ENCODE measurements around the gene MRPL21.
"Not testable (repeated sequence)": the region's sequence is repeated elsewhere in the genome, so short reads cannot be mapped to it uniquely, and the experiment has no call there.

MRPL21 gene

GRCh38 chr11:68908273-68908672 lies 4.6 kb upstream of the MRPL21 start:
- DNase-seq: no peak

DNA sequence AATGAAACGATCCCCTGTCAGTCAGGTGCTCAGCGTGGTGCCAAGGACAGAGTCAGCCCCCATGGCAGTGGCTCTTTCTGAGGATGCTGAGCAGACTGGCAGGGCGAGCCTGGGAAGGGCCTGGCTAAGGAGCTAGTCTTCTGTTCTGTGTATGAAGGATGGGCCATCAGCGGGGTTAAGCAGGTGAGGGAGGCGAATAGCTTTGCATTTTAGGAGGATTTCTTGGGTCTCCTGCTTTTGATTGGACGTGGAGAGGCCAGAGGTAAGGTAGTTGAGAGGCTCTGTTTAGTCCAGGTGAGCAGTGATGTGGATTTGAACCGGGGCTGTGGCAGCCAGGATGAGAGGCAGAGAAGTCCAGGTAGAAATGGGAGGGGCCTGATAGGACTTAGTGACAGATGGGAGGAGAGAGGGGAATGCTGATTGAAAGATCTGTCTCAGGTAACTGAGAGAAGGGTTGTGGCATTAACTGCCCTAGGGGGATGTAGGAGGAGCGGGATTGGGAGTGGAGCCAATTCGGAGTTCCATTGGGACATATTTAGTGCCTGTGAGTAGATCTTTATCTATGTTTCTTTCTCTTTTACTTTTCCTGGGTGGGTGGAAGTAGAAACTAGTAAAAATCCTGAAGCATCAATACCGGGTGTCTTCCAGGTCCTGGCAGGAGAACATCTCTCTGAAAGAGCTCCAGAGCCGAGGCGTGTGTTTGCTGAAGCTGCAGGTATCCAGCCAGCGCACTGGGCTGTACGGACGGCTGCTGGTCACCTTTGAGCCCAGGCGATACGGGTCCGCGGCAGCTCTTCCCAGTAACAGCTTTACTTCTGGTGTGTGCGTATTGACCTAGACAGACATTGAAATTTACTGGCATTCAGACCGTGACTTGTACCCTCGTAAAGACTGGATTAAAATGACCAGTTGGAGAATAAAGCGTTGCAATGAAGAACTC lies 2.1 kb upstream of the MRPL21 start:
- DNase-seq: no peak

GRCh38 chr11:68904248-68904847 lies 716 bp upstream of the MRPL21 start:
- DNase-seq: peak; percentile 32

- no peak for DNase-seq
Observed at GRCh38 chr11:68900835-68901381, 2.7 kb downstream of the MRPL21 start.

DNA sequence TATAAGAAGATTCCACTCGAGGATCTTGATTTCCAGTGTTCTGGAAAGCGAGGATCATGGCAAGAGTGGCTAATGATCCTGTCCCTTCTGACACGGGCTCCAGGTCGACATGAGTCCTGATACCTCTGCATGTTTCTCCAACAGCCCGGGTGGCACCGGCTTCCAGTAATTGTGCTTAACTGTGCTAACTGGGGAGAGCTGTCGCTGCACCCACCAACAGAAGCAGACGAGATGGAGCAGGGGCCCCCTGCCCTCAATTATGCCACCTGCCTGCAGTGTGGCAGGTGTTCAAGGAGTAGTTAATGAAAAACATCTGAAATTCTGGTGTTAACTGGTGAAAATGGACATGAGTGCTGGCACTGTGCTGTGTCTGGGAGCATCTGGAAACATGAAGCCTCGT lies 6.2 kb downstream of the MRPL21 start:
- DNase-seq: no peak

DNA sequence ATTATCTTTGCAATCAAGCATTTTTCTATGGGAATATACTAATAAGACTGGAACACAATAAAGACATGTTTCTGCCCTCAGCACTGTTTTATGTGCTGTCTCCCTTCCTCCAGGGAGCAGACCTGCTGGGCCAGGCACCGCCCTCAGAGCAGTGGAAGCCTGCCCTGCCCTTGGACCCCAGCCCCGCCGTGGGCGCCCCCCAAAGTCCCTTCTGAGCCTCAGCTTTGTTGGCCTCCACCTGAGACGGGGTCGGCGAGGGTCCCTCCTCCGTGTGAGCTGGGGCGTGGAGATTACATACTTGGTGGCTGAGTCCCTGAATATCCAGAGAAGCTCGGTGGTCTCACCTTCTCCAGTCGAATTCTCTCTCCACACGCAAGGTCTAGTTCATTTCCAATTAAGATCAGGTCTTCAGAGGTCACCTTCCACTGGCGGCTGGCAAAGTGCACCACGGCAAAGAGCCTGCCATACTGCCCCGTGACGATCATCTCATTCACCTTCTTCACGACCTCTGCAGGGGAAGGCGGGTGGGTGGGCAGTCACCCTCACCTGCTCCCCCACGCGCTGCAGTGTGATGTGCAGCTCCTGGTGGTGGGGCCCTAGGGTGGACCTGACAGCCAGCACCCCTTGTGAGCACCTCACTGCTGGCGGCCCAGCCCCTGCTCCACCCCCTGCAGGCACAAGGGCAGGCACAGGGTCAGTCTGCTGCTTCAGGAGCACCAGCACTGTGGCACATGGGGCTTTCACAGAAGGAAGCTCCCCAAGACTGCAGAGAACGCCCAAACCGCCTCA lies 7.3 kb downstream of the MRPL21 start:
- no peak for DNase-seq

DNA sequence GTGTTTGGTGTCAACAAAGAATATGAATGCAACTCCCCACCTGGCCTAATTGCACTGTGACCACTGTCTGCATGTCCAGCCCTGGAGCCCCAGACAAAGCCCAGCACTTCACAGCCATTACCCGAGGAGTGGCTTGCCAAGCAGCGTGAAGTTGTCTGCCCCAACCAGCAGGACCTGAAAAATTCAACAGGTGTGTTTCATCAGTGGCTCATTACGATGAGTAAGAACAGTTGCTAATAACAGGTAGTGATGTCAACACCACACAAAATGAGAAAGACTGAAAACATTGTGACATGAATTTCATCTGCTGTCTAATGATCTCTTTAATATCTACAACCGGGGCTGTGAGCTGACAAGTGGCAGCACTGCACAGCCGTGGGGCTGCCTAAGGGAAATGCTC lies 10.3 kb downstream of the MRPL21 start:
- no peak for DNase-seq

GRCh38 chr11:68892576-68892975 lies 11.1 kb downstream of the MRPL21 start:
- no peak for DNase-seq

DNA sequence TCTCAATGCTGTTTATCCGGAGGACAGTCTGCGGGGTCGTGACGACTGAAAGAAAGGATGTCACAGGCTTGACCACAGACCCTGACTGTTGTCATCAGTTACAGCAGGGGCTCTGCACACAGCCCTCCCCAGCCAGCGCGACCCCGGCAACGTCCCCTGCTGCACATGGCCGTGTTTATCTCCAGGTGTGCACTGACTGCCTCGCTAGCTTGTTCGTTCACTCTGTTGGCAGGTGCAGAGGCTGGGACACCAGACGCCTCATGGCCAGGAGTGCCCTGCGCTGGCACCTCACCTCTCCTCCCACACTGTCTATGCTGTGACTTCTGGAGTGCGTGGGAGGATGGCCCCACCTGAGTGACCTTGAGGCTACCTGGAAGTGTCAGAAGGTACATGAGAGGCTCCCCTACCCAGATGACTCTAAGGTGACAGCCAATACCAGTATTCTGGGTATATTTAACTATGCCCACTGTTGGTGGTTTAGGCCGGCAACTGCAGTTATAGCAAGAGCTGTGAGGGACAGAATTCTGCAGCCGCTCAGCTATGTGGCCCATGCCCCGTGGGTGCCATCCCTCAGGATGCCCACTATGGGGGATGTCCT lies 12.2 kb downstream of the MRPL21 start:
- no peak for DNase-seq

- DNase-seq: no peak
Observed at GRCh38 chr11:68890490-68891231, 13.0 kb downstream of the MRPL21 start.

DNA sequence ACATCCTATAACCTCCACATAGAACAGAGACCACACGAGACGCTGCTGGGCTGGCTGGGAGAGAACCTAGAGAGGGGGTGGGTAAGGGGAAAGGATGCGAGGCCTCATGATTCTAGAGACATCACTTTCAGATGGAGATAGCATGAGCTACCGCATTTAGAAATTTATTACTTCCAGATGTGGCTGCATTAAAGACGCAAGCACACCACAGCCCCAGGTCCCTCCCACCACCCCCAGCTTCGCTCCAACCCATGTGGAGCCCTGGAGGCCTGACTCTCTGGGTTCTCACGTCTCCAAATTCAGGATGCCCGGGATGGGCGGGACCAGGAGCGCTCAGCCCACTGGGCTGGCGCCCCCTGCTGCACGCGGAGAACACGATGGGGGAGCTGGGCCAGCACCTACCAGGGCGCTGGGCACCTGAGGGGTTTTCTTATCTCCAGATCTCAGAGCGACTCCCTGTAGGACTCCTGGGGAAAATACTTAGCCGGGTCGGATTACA lies 13.6 kb downstream of the MRPL21 start:
- DNase-seq: no peak

DNA sequence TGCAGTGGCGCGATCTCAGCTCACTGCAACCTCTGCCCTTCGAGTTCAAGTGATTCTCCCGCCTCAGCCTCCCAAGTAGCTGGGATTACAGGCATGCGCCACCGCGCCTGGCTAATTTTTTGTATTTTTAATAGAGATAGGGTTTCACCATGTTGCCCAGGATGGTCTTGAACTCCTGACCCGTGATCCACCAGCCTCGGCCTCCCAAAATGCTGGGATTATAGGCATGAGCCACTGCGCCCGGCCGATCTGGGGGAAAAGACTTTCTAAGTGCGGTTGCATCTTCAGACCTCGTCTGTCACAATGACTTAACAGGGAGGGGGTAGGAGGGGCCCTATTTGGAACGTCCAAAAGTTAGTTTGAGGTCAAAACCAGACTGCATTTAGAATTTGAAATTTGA lies 18.8 kb downstream of the MRPL21 start:
- not testable (repeated sequence) for DNase-seq

GRCh38 chr11:68882391-68882790 lies 21.2 kb downstream of the MRPL21 start:
- DNase-seq: no peak

DNA sequence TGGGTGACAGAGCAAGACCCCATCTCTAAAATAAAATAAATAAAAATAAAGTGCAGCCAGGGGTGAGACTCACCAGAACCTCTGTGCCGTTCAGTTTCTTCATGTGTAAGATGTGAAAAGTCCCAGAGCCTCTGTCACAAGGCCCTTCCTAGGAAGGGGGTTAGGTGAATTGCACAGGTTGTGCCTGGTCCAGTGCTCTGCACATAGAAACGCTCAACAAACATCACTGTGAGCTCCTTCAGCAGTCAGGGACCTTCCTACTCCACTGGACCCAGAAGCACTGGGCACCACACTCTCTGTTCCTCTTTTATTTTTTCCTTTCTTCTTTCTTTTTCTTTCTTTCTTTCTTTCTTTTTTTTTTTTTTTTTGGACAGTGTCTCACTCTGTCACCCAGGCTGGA lies 22.3 kb downstream of the MRPL21 start:
- no peak for DNase-seq

DNA sequence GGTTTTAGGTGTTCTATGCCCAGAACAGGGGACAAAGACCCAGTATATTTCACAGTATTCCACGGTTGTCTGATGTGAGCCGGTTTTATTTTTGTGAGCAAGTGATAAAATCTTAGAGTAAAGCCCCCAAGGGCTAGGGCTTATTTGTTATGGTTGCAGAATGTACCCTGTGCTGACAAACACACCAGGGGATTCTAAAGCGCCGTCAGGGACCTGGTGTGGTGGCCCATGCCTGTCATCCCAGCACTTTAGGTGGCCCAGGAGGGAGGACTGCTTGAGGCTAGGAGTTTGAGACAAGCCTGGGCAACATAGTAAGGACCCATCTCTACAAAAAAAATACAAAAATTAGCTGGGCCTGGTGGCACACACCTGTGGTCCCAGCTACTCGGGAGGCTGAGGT lies 22.8 kb downstream of the MRPL21 start:
- no peak for DNase-seq

DNA sequence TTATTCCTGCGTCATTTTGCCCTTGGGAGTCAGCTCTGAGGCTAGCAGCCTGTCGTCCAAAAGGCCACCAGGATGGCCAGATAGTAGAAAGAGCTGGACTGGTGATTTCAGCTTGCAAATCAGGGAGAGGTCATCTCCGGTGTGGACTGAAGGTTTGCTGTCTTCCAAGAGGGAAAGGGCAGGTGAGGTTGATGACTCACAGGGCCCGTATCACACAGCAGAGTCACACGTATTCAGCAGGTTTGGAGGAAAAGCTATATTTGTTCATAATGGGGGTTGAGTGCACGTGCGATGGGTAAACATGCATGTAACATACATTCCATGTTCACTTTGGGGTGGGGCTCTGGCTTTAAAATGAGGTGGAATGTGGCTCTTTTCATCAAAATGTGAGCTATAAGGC lies 25.6 kb downstream of the MRPL21 start:
- DNase-seq: no peak

GRCh38 chr11:68872216-68873003 lies 31.2 kb downstream of the MRPL21 start:
- no peak for DNase-seq

- DNase-seq: no peak
Observed at GRCh38 chr11:68870470-68870869, 33.2 kb downstream of the MRPL21 start.

- DNase-seq: no peak
Observed at GRCh38 chr11:68868221-68868835, 35.3 kb downstream of the MRPL21 start.

- no peak for DNase-seq
Observed at GRCh38 chr11:68867066-68867465, 36.6 kb downstream of the MRPL21 start.

- DNase-seq: no peak
Observed at GRCh38 chr11:68865241-68865640, 38.4 kb downstream of the MRPL21 start.

All from activated CD4-positive, alpha-beta T cell treated with anti-CD3 and anti-CD28 coated beads for 48 hours (primary cell).